Right atrium auricular region (tissue), 2 donors: ENCODE data around the gene RAD50. TPM values are rescaled to one million over a fixed set of nuclear protein-coding genes. Genes with fewer than 3 reads are reported as not detected.

ENCODE experiments used
- DNase-seq: peaks from one replicate; pipeline ENCODE4 v3.0.0-alpha.2; 2019; ENCODE audit warnings: low spot score
- H3K27ac ChIP-seq, 2 donors: fragments of 200-600 bp; sonication (generic); 1 replicate in 1 of 2; 2 replicates in 1 of 2; pipeline ENCODE4 v1.5.1; 2016 to 2019
- H3K27me3 ChIP-seq, 2 donors: fragments of 200-600 bp; sonication (generic); one replicate each; pipeline versions ENCODE4 v1.5.1 to v1.6.0; 2017 to 2019
- H3K36me3 ChIP-seq: fragments of 200-600 bp; sonication (generic); one replicate; pipeline ENCODE4 v1.5.1; 2016
- H3K4me1 ChIP-seq, 2 donors: fragments of 200-600 bp; sonication (generic); one replicate each; pipeline versions ENCODE4 v1.5.1 to v1.6.0; 2017 to 2019
- H3K4me3 ChIP-seq, 2 donors: fragments of 200-600 bp; sonication (generic); 1 replicate in 1 of 2; 2 replicates in 1 of 2; pipeline ENCODE4 v1.5.1; 2017 to 2019; ENCODE audit warnings: mild to moderate bottlenecking in 1 of 2, moderate library complexity in 1 of 2
- H3K9me3 ChIP-seq, 2 donors: fragments of 200-600 bp; sonication (generic); one replicate each; pipeline ENCODE4 v1.5.1; 2019
- CTCF ChIP-seq, 2 donors: fragments of 200-600 bp; sonication (generic); IDR thresholded peaks; one replicate each; pipeline ENCODE4 v1.5.1; 2019; ENCODE audit warnings: antibody characterized with exemption in 2 of 2
- total RNA-seq, 2 donors: library from RNA; depleted of rRNA; stranded (reverse); fragments of >200 nt; gene quantifications; one replicate each; pipeline ENCODE4 v1.1.0, GENCODE V29; 2016

RAD50 gene
- total RNA-seq, 2 donors from 2014 or later: 11.5 to 18.6 TPM

- Histone ChIP-seq H3K36me3 (peaks cover 2% of the 10 kb centered on the region), H3K4me3 (no peak overlapping the region)
Observed at GRCh38 chr5:132692632-132692967, 135.8 kb downstream of the RAD50 start.

More at GRCh38 chr5:132692632-132692967, 135.8 kb downstream of the RAD50 start:
- no peak for TF ChIP-seq CTCF (IDR thresholded peaks at IDR 0.05)
- H3K27me3 ChIP-seq: no peaks in the 10 kb centered on the region
- no peak overlapping the region for H3K27ac ChIP-seq
- no peaks in the 10 kb centered on the region for H3K9me3 ChIP-seq
- DNase-seq: no peak
- no peaks in the 10 kb centered on the region for H3K4me1 ChIP-seq

Other genes starting within 250 kb of the RAD50 start
- 10 to 100 TPM in 1 of 2 donors, 1 to 10 TPM in 1; 8.6 to 17.6 TPM for gene SLC22A5, start 187.3 kb upstream of the RAD50 start, total RNA-seq
- gene IRF1, start 66.2 kb upstream of the RAD50 start, total RNA-seq: 10 to 100 TPM; 10.1 to 15.8 TPM
- gene IL5, start 13.5 kb upstream of the RAD50 start, total RNA-seq: not detected
- gene IL13, start 101.2 kb downstream of the RAD50 start, total RNA-seq: not detected
- gene IL4, start 117.0 kb downstream of the RAD50 start, total RNA-seq: not detected
- gene KIF3A, start 180.6 kb downstream of the RAD50 start, total RNA-seq: 1 to 10 TPM; 5.6 to 7.2 TPM
- not detected for gene CCNI2, start 190.4 kb downstream of the RAD50 start, total RNA-seq
- gene SEPTIN8, start 220.3 kb downstream of the RAD50 start, total RNA-seq: 10 to 100 TPM; 21.1 to 24.8 TPM